ENCODE measurements around the gene LIMK2.

Gene LIMK2

GRCh38 chr22:31327806-31328543 lies 115.9 kb downstream of the LIMK2 start:
- no peak for DNase-seq (ENCODE audit: extremely low read depth in 1 of 2, low read depth in 1 of 2)

GRCh38 chr22:31328544-31328960 lies 116.5 kb downstream of the LIMK2 start:
- DNase-seq (ENCODE audit: extremely low read depth in 1 of 2, low read depth in 1 of 2) = no peak

- no peak for DNase-seq (ENCODE audit: extremely low read depth in 1 of 2, low read depth in 1 of 2)
Observed at GRCh38 chr22:31329029-31329428, 116.9 kb downstream of the LIMK2 start.
